GM12874 (cell line): ENCODE measurements around the gene ARF5.

ENCODE experiments used
- CTCF ChIP-seq: IDR thresholded peaks from 2 replicates; pipeline ENCODE4 v1.5.1; 2011; ENCODE audit warnings: low read depth, mild to moderate bottlenecking, control low read depth, low read length, moderate library complexity; ENCODE audit not compliant: insufficient read depth

Gene ARF5

DNA sequence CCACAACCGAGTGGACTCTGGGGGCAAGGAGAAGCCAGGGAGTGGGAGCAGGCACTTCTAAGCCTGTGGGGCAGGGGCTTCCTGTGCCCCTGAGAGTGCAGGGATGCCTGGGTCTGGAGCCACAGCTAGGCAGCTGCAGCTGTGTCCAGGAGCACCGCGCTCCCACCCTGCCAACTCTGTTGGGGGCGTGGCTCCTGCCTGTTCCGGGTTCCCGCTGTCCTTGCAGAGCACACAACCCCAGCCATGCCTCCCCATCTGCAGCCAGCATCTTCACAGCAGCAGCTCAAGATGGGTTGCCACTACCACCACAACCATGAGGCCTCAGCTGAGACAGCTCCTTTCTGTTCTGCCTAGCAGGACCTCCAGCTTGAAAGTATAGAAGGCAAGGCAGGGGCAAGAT lies 21.1 kb downstream of the ARF5 start:
- TF ChIP-seq CTCF = no peak

DNA sequence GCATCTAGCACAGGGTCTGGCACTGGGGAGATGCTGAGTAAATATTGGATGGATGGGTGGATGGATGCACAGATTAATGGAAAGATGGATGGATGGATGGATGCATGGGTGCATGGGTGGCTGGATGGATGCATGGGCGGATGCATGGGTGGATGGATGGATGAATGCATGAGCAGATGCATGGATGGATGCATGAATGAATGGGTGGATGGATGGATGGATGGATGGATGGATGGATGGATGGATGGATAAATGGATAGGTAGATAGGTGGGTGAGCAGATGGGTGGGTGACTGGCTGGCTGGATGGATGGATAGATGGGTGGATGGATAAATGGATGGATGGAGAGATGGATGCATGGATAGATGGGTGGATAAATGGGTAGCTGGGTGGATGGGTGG lies 24.1 kb downstream of the ARF5 start:
- no peak for TF ChIP-seq CTCF

DNA sequence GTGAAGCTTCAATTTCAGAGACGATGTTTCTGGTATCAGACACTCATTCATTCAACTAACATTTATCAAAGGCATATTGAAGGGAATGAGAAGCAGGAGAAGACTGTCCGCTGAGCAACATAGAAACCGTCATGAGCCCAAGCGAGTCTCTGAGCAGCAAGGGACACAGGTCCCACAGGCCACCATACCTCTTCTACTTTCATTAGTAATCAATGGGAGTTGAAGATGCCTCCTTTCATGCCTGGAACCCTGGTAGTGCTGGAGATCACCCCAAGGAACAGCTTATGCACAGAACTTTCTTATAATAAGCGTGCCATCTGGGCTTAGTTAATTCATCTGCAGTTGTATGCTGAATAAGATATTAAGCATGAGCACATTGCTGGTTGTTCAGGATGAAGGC lies 28.5 kb downstream of the ARF5 start:
- no peak for TF ChIP-seq CTCF

- TF ChIP-seq CTCF = no peak
Measured at GRCh38 chr7:127618042-127618441, 29.8 kb downstream of the ARF5 start, which contains the start of gene PAX4. Gene PAX4, minus strand, starts transcription at chr7:127618142. Its CDS starts 2,214 bp downstream, at chr7:127615928.

DNA sequence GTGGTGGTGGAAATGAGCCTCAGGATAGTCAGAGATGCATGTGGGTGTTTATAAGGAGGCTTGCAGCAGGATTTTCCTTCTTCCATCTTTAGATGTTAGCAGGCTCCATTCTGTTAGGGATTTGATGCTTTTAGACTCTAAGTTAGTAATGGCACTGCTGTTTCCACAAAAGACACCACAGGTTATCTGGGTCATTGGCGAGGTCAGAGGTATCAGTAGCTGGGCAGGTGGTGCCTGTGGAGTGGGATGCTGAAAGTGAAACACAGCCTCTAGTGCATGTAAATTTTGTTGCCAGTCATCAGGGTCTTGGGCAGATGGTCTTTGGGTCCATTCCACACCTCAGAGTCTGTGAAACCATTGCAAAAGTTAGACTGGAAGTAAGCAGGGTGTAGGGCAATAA lies 30.6 kb downstream of the ARF5 start:
- TF ChIP-seq CTCF = no peak

- no peak for TF ChIP-seq CTCF
Measured at GRCh38 chr7:127619681-127620405, 31.6 kb downstream of the ARF5 start.

DNA sequence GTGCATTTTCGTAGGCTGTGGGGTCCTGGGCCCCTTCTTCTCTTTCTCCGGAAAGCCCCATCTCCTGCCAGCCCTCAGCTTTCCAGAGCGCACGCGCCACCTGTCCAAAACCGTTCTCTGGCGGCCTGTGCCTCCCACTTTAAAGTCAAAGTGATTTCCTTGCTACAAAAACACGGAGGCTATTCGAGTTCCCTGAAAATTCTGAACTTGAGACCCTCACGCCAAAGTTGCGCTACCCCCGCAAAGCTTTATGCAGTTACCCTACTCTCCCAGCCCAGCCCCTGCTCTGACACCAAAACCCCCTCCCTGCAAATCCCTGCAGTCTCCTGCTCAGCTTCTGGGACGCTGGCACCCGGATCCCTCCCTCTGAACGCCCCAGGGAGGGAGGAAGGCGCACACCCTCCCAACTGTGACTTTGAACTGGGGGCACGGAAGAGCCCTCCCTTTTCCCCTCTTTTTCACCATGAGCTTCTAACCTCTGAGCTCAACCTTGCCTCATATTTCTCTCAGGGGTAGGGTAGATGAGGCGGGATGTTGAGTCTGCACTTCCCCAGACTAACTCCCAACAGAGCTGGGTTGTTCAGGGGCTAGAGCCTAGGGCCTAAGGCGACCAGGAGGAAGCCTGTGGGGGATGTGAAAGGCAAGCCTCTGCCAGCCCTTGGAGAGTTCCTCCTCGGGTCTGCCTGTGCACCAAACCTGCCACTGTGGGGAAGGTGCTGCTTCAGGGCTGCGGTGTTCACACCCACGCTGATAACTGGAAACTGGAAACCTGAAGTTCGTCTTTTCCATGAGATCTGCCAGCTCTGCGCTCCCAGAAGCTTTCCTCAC lies 32.4 kb downstream of the ARF5 start:
- no peak for TF ChIP-seq CTCF
